HG02852 (cell line): ENCODE data around the gene SAMD10.
"Not testable (repeated sequence)": the region's sequence is repeated elsewhere in the genome, so short reads cannot be mapped to it uniquely, and the experiment has no call there.

Experiments used
- ATAC-seq: cut with Tn5 transposase; IDR thresholded peaks from one replicate; pipeline ENCODE4 v1.9.1; 2021; ENCODE audit warnings: mild to moderate bottlenecking, moderate library complexity; ENCODE audit not compliant: unreplicated experiment

Gene SAMD10

DNA sequence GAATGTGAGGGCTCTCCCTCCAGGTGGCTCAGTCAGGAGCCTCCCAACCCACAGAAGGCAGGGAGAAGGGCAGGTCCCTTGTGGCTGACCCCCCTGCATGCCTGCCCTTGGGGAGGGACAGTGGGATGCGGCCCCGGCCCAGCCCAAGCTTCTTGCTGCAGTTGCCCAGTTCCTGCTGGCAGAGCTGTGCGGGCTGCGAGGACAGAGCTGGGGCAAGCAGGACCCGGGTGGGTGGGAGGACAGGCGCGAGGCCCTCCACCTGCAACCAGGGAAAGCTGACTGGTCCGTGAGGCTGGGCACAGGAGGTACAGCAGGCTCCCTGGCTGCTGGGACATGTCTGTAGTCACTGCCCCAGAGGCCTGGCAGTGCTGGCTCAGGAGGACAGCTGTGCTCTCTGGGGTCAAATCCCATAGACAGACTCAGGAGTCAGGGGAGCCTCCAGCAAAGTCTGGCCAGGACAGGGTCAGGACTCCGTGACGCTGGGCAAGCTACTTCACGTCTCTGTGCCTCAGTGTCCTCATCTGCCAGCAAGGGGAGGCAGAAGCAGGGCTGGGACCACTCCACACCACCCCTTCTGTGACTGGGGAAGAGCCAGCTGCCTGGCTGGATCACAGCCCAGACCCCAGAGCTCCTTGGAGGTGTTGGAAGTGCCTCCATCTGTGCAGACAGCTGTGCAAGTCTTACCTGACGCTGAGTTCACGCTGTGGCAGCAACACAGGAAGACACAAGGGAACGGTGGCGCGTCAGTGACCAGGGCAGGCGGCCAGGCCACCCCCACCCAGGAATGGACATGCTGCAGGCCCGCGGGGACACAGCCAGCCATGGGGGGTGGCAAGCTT is 36.3 kb downstream of the SAMD10 start:
- no peak for ATAC-seq

DNA sequence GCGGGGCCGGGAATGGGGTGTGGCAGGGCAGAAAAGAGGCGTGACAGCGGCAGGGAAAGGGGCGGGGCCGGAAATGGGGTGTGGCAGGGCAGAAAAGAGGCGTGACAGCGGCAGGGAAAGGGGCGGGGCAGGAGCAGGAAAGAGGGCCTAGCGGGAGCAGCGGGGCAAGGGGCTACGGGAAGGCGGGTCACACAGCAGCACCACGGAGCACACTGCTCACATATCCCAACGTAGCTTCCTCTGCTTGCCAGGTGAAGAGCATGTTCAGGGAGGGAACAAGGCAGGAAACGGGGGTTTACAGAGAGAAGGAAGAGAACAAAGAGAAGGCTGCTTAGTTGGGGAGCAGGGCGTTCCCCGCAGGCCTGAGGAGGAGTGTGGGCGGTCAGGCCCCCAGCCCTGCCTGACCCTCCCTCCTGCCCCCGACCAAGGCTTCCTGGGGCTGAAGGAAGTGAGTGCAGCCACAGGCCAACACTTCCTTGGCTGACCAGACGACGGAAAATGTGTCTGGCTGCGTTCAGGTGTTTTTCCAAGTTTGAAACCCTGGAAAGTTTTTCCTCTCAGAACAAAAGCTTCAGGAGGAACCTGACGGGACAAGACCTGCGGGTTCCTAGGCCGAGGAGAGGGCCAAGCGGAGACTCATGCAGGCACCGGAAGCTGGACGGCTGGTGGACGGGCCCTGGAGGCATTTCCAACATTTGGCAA is 37.0 kb downstream of the SAMD10 start:
- ATAC-seq, result no peak

DNA sequence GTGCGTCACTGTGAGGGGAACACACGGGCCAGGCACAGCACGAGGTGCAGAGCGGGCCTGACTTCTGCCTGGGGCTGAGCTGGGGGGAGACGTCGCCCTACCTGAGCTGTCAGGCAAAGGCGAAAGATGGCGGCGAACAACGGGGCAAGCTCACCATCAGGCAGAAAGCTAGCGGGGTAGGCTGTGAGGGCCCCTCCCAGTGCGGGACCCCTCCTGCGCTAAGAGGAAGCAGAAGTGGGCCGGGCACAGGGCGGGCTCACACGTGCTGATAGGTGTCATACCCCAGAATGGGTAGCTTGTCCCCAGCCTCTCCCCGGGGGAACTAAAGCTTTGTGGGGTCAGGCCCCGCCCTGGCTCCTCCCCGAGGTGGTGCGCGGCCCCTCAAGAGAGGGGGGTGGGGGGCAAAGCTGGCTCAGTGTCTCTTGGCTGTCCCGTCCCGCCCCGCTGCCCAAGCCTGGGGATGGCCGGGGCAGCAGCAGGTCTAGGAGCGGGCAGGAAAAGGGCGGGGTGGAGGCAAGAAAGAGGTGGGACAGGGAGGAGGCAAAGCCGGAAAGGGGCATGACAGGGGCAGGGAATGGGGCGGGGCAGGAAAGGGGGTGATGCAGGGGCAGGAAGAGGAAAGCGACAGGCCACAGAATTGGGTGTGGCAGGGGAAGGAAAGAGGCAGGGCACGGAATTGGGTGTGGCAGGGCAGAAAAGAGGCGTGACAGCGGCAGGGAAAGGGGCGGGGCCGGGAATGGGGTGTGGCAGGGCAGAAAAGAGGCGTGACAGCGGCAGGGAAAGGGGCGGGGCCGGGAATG is 38.0 kb downstream of the SAMD10 start:
- ATAC-seq, result no peak

DNA sequence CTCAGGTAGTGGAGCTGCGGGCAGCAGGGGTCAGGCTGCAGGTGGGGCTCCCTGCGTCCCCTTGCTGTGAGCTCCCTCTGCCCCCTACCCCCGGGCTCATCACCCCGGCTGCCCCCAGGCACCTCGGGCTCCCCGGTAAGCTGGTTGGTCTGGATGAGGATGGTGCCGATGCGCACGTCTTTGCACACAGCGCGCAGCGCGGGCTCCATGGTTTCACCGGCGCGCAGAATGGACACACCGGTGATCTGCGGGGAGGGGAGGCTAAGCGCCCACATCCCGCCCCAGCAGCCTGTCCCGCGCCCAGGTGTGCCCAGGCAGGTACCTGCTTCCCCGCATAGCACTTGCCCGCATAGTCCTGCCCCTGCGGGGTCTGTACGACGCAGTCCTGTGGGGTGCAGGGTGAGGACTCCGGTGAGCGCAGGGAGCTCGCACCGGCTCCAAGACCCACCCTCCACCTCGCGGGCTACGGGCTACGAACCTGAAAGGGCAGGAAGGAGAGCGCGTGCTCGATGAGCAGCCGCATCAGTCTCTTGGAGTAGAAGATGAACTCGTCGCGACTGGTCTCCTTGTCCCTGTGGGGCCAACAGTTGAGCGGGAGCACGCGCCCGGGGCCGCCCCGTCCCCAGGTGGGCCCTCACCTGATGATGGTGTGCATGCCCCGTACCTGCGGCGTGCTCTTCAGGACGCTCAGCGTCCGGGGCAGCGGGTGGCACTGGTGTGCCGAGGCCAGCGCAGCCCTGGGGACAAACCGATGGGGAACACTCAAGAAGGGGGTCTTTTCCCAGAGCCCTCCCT is 38.8 kb downstream of the SAMD10 start:
- no peak for ATAC-seq

DNA sequence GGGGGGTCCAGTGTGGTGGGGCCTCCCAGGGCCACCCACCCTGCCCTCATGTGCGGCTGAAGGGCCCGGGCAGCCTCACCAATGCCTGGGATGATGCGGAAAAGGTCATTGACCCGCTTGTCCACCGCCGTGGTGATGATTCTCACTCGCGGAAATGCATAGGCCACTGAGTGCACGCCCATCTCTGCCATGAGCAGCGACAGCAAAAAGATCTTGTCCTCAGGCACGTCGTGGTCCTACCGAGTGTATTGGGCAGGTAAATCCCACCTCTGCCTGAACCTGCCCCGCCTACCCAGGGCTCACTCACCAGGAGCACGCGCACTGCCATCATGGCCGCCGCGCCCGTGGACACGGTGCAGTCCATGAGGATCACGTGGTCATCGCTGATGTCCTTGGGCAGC is 39.4 kb downstream of the SAMD10 start:
- no peak for ATAC-seq

DNA sequence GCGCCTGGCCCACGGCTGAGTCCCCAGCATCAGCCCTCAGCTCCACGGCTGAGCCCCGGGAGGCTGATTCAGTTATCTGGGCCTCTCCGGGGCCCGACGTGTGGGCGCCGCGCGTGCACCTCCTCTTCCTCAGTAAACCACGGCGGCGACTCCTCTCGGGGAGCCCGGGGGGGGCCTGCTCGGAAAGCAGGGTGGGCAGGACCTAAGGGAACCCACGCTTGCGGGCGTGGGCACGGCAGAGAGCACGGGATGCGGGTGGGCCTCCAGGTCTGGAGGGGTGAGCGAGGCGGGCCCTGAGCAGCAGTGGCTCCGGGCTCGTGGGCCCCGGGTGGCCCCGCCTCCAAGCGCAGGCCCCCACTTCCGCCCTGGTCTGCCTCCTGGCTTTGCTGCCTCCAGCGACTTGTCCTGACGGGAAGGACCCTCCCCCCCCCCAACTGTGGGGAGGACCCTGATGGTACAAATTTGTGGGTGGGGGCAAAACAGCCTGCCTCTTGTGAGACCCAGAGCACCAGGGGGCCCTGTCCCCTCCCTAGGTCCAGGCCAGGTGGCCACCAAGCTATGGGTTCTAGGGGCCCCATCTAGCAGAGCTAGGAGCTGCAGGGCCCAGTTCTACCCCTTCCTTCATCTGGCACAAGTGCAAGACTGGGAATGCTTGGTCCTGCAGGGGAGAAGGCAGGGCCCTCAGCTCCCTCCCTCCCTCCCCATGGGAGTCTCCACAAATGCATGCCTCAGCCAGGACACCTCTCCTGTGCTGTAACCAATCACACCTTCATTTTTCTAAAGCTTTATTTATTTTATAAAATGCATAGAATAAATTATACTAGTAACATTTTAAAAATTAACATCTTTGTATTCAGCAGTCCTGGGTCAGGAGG is 40.1 kb downstream of the SAMD10 start:
- ATAC-seq, result no peak

DNA sequence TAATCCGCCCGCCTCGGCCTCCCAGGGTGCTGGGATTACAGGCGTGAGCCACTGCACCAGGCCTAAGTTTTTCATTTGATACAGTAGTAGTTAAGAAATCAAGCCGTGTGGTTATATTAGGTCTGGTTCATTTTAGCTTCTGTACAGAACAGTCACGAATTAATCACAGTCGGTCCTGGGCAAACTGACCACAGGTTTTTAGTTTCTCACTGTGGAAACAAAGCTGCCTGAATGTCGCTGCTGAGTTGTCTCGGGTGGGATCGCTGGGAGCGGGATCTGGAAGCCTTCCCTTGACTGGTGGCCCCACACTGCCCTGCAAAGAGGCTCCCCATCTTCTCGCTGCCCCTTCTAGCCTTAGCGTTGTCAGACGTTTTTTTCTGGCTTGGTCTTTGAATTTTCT is 41.8 kb downstream of the SAMD10 start:
- ATAC-seq, result no peak

DNA sequence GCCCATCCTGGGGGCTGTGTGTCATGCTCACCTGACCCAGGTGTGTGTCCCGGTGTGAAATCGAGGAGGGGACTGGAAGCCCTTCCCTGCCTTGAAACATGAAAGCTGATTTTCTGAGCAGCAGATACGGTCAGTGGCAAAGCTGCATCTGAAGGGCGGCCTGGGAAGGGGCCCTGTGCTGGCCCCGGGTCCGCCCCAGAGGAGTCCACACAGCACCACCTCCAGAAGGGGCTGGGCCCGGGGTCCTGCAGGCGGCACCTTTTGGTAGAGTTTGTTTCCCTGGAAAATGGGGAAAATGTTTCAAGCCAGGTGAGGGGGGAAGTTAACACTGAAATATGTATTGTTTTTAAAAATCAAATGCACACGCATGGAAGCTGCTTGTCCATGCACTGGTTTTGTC is 44.0 kb downstream of the SAMD10 start:
- no peak for ATAC-seq

DNA sequence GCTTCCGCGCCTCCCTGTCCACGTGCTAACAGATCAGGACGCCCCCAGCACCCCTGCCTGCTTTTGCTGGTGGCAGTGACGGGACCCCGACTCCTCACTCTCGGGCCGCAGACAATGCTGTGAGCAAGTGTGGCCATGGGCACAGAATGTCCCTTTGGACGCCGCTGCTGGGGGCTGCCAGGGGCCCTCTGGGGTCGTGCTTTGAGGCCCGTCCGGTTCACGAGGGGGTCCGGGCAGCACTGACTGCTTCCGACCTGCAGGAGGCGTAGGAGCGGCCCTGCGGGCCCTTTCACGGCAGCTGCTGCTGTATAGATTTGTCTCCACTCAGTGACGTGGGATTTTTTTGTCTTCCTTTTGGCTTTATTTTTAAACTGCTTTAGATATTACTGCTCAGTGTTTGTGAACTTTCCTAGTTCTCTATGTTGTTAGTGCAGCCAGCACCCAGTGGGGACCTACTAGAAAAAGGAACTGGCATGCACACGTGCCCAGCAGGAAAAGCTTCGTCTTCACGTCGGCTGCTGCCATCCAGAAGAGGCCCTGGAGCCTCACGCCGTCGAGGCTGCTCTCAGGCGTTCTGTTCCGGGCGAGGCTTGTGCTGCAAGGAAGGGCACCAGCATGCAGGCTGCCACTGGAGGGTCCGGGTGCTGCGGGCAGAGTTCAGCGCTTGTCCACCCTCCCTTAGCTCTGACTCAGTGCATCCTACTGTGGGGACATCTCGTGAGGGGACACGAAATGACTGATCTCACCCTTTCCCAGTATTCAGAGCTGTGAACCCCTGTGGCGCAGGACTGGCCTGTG is 45.0 kb downstream of the SAMD10 start:
- no peak for ATAC-seq

DNA sequence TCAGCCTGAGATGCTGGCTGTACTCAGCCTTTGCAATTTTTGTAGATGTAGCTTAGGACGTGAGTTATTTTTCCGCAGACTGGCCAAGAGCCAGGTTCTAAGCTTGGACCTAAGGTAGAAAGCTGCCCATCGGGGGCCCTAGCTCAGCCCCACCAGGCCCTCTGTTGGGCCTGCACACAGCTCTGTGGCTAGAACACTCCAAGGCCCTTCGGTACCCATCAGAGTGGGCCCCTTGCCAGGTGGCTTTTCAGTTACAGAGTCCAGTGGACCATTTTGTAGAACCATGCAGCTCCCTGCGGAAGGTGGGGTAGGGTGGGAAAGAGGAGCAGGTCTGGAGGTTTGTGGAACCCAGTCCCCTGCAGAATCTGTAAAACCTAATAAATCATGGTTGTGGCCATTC is 45.8 kb downstream of the SAMD10 start:
- ATAC-seq, result no peak

DNA sequence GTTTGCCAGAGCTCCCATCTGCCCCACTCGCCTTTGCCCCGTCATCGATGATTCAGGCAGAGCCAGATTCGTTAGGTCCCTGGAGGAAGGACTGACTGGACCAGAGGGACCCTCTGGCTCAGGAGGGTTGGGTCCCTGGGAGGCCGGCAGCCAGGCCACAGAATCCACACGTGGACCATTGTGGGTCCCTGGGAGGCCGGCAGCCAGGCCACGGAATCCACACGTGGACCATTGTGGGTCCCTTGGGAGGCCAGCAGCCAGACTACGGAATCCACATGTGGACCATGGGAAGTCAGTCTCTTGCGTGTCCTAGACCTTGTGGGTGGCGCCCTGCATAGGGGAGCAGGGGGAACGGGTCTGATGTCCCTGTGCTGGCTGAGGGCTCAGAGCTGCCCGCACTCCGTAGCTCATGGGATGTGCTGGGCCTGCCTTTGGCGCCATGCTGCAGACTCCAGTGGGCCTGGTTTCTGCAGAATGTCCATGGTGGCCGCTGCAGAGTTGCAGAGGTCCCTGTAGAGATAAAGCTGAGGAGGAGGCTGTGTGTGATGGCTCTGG is 46.8 kb downstream of the SAMD10 start:
- no peak for ATAC-seq

DNA sequence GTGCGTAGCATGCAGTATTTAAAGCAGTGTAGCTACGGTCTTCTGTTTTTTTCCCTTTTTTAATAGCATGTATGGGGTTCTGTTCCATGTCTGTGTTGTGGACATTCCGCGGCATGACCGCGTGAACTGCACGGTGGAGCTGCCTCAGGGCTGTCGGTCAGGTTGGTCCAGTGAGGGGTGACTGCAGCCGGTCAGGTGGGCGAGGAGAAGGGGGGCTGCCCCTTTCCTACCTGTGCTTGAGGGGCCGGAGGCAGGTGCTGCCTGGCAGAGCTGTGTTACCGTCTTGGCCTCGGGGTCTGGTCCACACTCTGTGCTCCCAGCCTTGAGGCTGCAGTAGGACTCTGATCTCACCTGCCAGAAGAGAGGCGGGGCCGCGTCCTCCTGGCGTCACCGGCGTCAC is 47.7 kb downstream of the SAMD10 start:
- no peak for ATAC-seq

DNA sequence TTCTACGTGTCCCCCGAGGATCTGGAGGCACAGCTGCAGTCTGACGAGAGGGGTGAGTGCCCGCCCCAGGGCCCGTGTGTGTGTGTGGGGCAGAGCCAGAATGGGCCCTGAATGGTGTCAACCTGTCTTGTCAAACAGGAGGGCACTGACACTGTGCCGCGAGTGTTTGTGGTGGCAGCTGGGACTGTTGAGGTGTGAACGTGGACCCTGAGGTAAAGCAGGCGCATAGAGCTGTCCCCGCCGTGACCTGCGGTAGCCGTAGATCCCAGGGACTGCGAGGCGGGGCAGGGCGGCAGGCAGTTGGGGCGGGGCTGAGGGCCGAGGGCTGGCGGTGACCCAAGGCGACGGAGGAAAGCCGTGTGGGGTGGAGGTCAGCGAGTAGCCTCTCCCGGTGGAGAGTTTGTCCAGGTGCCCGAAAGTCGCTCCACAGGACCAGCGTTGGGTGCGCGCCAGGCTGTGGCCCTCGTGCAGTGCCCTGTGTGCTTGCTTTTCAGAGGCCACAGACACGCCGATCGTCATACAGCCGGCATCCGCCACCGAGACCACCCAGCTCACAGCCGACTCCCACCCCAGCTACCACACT is 48.4 kb downstream of the SAMD10 start:
- ATAC-seq, result no peak

DNA sequence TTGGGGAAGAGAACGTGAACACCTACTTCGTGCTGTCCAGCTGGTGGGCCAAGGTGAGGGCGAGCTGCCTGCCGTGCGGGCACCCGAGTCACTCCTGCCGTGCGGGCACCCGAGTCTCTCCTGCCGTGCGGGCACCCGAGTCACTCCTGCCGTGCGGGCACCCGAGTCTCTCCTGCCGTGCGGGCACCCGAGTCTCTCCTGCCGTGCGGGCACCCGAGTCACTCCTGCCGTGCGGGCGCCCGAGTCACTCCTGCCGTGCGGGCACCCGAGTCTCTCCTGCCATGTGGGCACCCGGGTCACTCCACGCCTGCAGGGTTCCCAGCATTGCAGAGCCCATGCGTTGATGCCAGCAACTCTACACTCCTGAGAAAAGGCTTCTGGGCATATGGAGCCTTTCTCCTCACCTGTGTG is 50.0 kb downstream of the SAMD10 start:
- ATAC-seq, result not testable (repeated sequence)

DNA sequence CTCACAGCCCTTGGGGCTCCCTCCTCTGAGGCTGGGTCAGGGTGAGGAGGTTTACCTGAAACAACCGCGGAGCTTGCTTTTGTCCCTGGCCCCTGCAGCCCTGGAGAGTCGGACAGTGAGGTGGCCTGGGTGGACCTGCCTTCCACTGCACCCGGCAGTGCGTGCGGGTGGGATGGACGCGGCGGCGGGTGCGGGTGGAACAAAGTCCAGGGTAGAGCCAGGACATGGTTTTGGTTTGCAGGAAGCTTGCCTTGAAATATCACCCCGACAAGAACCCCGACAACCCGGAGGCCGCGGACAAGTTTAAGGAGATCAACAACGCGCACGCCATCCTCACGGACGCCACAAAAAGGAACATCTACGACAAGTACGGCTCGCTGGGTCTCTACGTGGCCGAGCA is 50.4 kb downstream of the SAMD10 start:
- no peak for ATAC-seq

DNA sequence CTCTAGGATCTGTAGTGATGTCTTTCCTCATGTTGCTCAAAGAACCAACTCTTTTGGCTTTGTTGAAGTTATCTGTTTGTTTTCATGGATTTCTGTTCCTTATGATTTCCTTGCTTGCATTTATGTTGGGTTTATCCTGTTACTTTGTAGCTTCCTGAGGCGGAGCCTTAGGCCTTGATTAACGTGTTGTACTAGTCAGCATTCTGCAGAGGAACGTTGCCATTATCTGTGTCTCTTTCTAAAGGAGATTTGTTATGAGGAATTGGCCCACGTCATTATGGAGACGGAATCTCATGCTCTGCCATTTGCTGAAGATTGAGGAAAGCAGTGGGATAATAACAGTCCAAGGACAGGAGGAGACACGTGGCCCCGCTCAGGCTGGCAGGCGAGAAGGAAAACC is 53.1 kb downstream of the SAMD10 start:
- ATAC-seq, result no peak

DNA sequence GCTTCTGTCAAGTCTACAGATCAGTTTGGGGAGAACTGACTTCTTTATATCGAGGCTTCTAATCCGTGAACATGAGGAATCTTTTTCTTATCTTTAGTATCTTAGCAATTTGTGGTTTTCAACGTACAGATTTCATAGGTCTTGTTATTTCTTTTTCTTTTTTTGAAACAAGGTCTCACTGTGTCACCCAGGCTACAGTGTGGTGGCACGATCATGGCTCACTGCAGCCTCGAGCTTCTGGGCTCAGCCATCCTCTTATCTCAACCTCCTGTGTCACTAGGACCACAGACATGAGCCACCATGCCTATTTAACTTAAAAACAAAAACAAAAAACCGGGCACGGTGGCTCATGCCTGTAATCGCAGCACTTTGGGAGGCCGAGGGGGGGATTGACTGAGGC is 55.2 kb downstream of the SAMD10 start:
- no peak for ATAC-seq
